ENCODE data around the gene THEM4. TPM values are rescaled to one million over a fixed set of nuclear protein-coding genes. Genes with fewer than 3 reads are reported as not detected.

The THEM4 gene
- total RNA-seq, 1 donor from 2014 or later, result 15.7 TPM

- Histone ChIP-seq H3K79me2 (ENCODE audit: insufficient read depth, low read length) (no peaks in the 10 kb centered on the region), H3K9me3 (ENCODE audit: insufficient read depth, low read depth, low read length) (no peaks in the 10 kb centered on the region), H2AFZ (ENCODE audit: low read depth, low read length) (no peak overlapping the region), H3K4me2 (ENCODE audit: low read length) (no peak overlapping the region), H3K4me1 (ENCODE audit: insufficient read depth, low read length) (peaks cover 21% of the 10 kb centered on the region), H3K27ac (ENCODE audit: low read depth, low read length) (no peak overlapping the region), H3K4me3 (ENCODE audit: insufficient read depth, low read depth, low read length) (no peak overlapping the region), H3K27me3 (ENCODE audit: insufficient read depth, low read length) (peaks cover 21% of the 10 kb centered on the region), H3K36me3 (ENCODE audit: insufficient read depth, low read length) (no peaks in the 10 kb centered on the region), H4K20me1 (ENCODE audit: insufficient read depth, low read length) (peaks cover 13% of the 10 kb centered on the region), H3K9ac (ENCODE audit: low read length) (no peak overlapping the region)
- Mint-ChIP-seq H3K9me3 (ENCODE audit: unreplicated experiment) (no peaks in the 10 kb centered on the region), H3K4me3 (ENCODE audit: unreplicated experiment) (no peak overlapping the region), H3K4me1 (ENCODE audit: low read depth, unreplicated experiment) (peaks cover 20% of the 10 kb centered on the region), H3K36me3 (ENCODE audit: low read depth, unreplicated experiment) (no peaks in the 10 kb centered on the region), H3K27me3 (ENCODE audit: low read depth, unreplicated experiment) (peaks cover 33% of the 10 kb centered on the region), H3K27ac (ENCODE audit: unreplicated experiment) (no peak overlapping the region)
- TF ChIP-seq CTCF (IDR thresholded peaks at IDR 0.05; ENCODE audit: insufficient read depth, low read depth, low read length), result no peak
- TF ChIP-seq EZH2 (IDR thresholded peaks at IDR 0.05; ENCODE audit: insufficient read depth, low read length), result no peak
- no peak for DNase-seq (ENCODE audit: low read depth)
- no peak for FAIRE-seq
These were observed 73.7 kb downstream of the THEM4 start for GRCh38 chr1:151835596-151835995.

GRCh38 chr1:151834239-151834638, 75.1 kb downstream of the THEM4 start:
- TF ChIP-seq CTCF (IDR thresholded peaks at IDR 0.05; ENCODE audit: insufficient read depth, low read depth, low read length) (no peak), EZH2 (IDR thresholded peaks at IDR 0.05; ENCODE audit: insufficient read depth, low read length) (no peak)
- Mint-ChIP-seq H3K9me3 (ENCODE audit: unreplicated experiment) (no peaks in the 10 kb centered on the region), H3K27ac (ENCODE audit: unreplicated experiment) (no peak overlapping the region), H3K36me3 (ENCODE audit: low read depth, unreplicated experiment) (no peaks in the 10 kb centered on the region), H3K4me1 (ENCODE audit: low read depth, unreplicated experiment) (peaks cover 14% of the 10 kb centered on the region), H3K4me3 (ENCODE audit: unreplicated experiment) (no peak overlapping the region), H3K27me3 (ENCODE audit: low read depth, unreplicated experiment) (peaks cover 40% of the 10 kb centered on the region)
- H3K4me2 ChIP-seq (ENCODE audit: low read length), result no peak overlapping the region
- no peak overlapping the region for H2AFZ ChIP-seq (ENCODE audit: low read depth, low read length)
- H3K79me2 ChIP-seq (ENCODE audit: insufficient read depth, low read length), result no peaks in the 10 kb centered on the region
- H3K4me3 ChIP-seq (ENCODE audit: insufficient read depth, low read depth, low read length), result no peak overlapping the region
- DNase-seq (ENCODE audit: low read depth), result no peak
- no peak overlapping the region for H3K27ac ChIP-seq (ENCODE audit: low read depth, low read length)
- H3K27me3 ChIP-seq (ENCODE audit: insufficient read depth, low read length), result peaks cover 15% of the 10 kb centered on the region
- H3K36me3 ChIP-seq (ENCODE audit: insufficient read depth, low read length), result no peaks in the 10 kb centered on the region
- H3K9ac ChIP-seq (ENCODE audit: low read length), result no peak overlapping the region
- peaks cover 7% of the 10 kb centered on the region for H4K20me1 ChIP-seq (ENCODE audit: insufficient read depth, low read length)
- no peaks in the 10 kb centered on the region for H3K9me3 ChIP-seq (ENCODE audit: insufficient read depth, low read depth, low read length)
- peaks cover 7% of the 10 kb centered on the region for H3K4me1 ChIP-seq (ENCODE audit: insufficient read depth, low read length)
- no peak for FAIRE-seq

GRCh38 chr1:151833172-151833900, 76.0 kb downstream of the THEM4 start:
- Mint-ChIP-seq H3K36me3 (ENCODE audit: low read depth, unreplicated experiment) (no peaks in the 10 kb centered on the region), H3K27me3 (ENCODE audit: low read depth, unreplicated experiment) (peaks cover 40% of the 10 kb centered on the region), H3K4me3 (ENCODE audit: unreplicated experiment) (no peak overlapping the region), H3K27ac (ENCODE audit: unreplicated experiment) (no peak overlapping the region), H3K9me3 (ENCODE audit: unreplicated experiment) (no peaks in the 10 kb centered on the region), H3K4me1 (ENCODE audit: low read depth, unreplicated experiment) (peaks cover 17% of the 10 kb centered on the region)
- Histone ChIP-seq H3K4me3 (ENCODE audit: insufficient read depth, low read depth, low read length) (no peak overlapping the region), H4K20me1 (ENCODE audit: insufficient read depth, low read length) (peaks cover 7% of the 10 kb centered on the region), H3K36me3 (ENCODE audit: insufficient read depth, low read length) (no peaks in the 10 kb centered on the region), H3K9me3 (ENCODE audit: insufficient read depth, low read depth, low read length) (no peaks in the 10 kb centered on the region), H3K79me2 (ENCODE audit: insufficient read depth, low read length) (no peaks in the 10 kb centered on the region), H2AFZ (ENCODE audit: low read depth, low read length) (no peak overlapping the region), H3K4me2 (ENCODE audit: low read length) (no peak overlapping the region), H3K9ac (ENCODE audit: low read length) (no peak overlapping the region), H3K4me1 (ENCODE audit: insufficient read depth, low read length) (peaks cover 4% of the 10 kb centered on the region), H3K27ac (ENCODE audit: low read depth, low read length) (no peak overlapping the region), H3K27me3 (ENCODE audit: insufficient read depth, low read length) (peaks cover 9% of the 10 kb centered on the region)
- TF ChIP-seq CTCF (IDR thresholded peaks at IDR 0.05; ENCODE audit: insufficient read depth, low read depth, low read length) (no peak), EZH2 (IDR thresholded peaks at IDR 0.05; ENCODE audit: insufficient read depth, low read length) (no peak)
- FAIRE-seq, result no peak
- no peak for DNase-seq (ENCODE audit: low read depth)

All from astrocyte (in vitro differentiated cells and primary cell).